HCT116 (cell line): ENCODE measurements around the gene PCDH15. TPM values are rescaled to one million over a fixed set of nuclear protein-coding genes. Genes with fewer than 3 reads are reported as not detected.

Experiments
- ATAC-seq: fragments of 200-7000 bp; cut with Tn5 transposase; 2 replicates; pipeline ENCODE4 v1.9.1; 2020; ENCODE audit warnings: mild to moderate bottlenecking, moderate library complexity
- BruUV-seq: library from RNA; stranded (reverse); fragments of 400-500 nt; replicated peaks from 2 replicates; lab custom pipeline; 2021; lab: Mats Ljungman, UMichigan
- CTCF ChIA-PET: fragments of 300-600 bp; sonication (Branson Sonifier 250); formaldehyde crosslinking; loops from one replicate; lab custom pipeline; 2021; ENCODE audit warnings: antibody characterized with exemption; lab: Charles Lee
- POLR2A ChIA-PET: fragments of 300-600, 350-600 bp; sonication (Branson Sonifier 250); formaldehyde crosslinking; loops from one replicate; lab custom pipeline; 2021; ENCODE audit warnings: antibody characterized with exemption; lab: Charles Lee
- RAD21 ChIA-PET, 2 experiments: fragments of 300-600 bp; sonication (Branson Sonifier 250); formaldehyde crosslinking; loops; one replicate each; lab custom pipeline; 2023; ENCODE audit warnings: low total read pairs in 2 of 2; ENCODE audit not compliant: uncharacterized antibody in 2 of 2, unreplicated experiment in 2 of 2, low non-redundant PET in 1 of 2; lab: Charles Lee
- DNase-seq: peaks from one replicate; pipeline ENCODE4 v3.0.0-alpha.2; 2010; ENCODE audit warnings: low read depth, low spot score
- H2AFZ ChIP-seq: fragments of 200-600 bp; shearing (Covaris generic), sonication (generic); 2 replicates; pipeline ENCODE4 v1.6.1; 2017; ENCODE audit warnings: low read depth, mixed run types, mixed read lengths, antibody characterized with exemption, low read length; ENCODE audit not compliant: poor library complexity, severe bottlenecking
- H3K27ac ChIP-seq: 2 replicates; pipeline ENCODE4 v1.5.1; 2012; ENCODE audit warnings: low read depth, low read length
- H3K27me3 ChIP-seq: fragments of 200-600 bp; sonication (generic); 2 replicates; pipeline ENCODE4 v1.6.1; 2016; ENCODE audit warnings: mixed run types, low read length, mixed read lengths; ENCODE audit not compliant: insufficient read depth
- H3K36me3 ChIP-seq, 2 experiments: fragments of 200-500 bp in 1 of 2; fragments of 200-600 bp in 1 of 2; sonication (Bioruptor generic) in 1 of 2; sonication (generic) in 1 of 2; 2 replicates each; pipeline versions ENCODE4 v1.5.1 to v1.6.1; 2014 to 2016; ENCODE audit warnings: low read length in 2 of 2, inconsistent platforms in 1 of 2, mixed read lengths in 1 of 2, mixed run types in 1 of 2; ENCODE audit not compliant: insufficient read depth in 2 of 2, control insufficient read depth in 1 of 2
- H3K4me1 ChIP-seq, 2 experiments: fragments of 200-600 bp in 1 of 2; sonication (generic) in 1 of 2; 2 replicates each; pipeline versions ENCODE4 v1.5.1 to v1.6.1; 2012 to 2017; ENCODE audit warnings: low read length in 2 of 2, inconsistent platforms in 1 of 2, mild to moderate bottlenecking in 1 of 2, mixed read lengths in 1 of 2, mixed run types in 1 of 2, moderate library complexity in 1 of 2; ENCODE audit not compliant: insufficient read depth in 2 of 2, control insufficient read depth in 1 of 2
- H3K4me2 ChIP-seq: fragments of 200-600 bp; sonication (generic); 2 replicates; pipeline ENCODE4 v1.6.1; 2017; ENCODE audit warnings: mixed run types, low read length, mixed read lengths
- H3K4me3 ChIP-seq, 2 experiments: fragments of 200-600 bp in 1 of 2; sonication (generic) in 1 of 2; replicated peaks in 1 of 2; 2 replicates each; pipeline ENCODE4 v1.5.1; 2011 to 2016; ENCODE audit warnings: low read length in 2 of 2, control low read depth in 1 of 2, low read depth in 1 of 2, mild to moderate bottlenecking in 1 of 2, mixed read lengths in 1 of 2, mixed run types in 1 of 2
- H3K79me2 ChIP-seq: fragments of 200-600 bp; sonication (generic); 2 replicates; pipeline ENCODE4 v1.6.1; 2017; ENCODE audit warnings: mild to moderate bottlenecking, mixed run types, low read length, moderate library complexity, mixed read lengths; ENCODE audit not compliant: insufficient read depth
- H3K9ac ChIP-seq: fragments of 200-600 bp; sonication (generic); 2 replicates; pipeline ENCODE4 v1.6.1; 2016; ENCODE audit warnings: low read length, mixed read lengths
- H3K9me2 ChIP-seq: fragments of 200-600 bp; sonication (generic), shearing (Covaris generic); 2 replicates; pipeline ENCODE4 v1.6.1; 2017; ENCODE audit warnings: mixed run types, mild to moderate bottlenecking, moderate library complexity; ENCODE audit not compliant: insufficient read depth
- H3K9me3 ChIP-seq, 2 experiments: fragments of 200-500 bp in 1 of 2; fragments of 200-600 bp in 1 of 2; sonication (Bioruptor generic) in 1 of 2; sonication (generic) in 1 of 2; 2 replicates each; pipeline ENCODE4 v1.6.1; 2014 to 2017; ENCODE audit warnings: low read length in 2 of 2, mixed read lengths in 2 of 2, inconsistent platforms in 1 of 2, low read depth in 1 of 2, mild to moderate bottlenecking in 1 of 2, mixed run types in 1 of 2, moderate library complexity in 1 of 2; ENCODE audit not compliant: control insufficient read depth in 1 of 2, insufficient read depth in 1 of 2
- H4K20me1 ChIP-seq: fragments of 200-600 bp; sonication (generic), shearing (Covaris generic); 2 replicates; pipeline ENCODE4 v1.6.1; 2017; ENCODE audit warnings: mixed run types, mild to moderate bottlenecking, moderate library complexity; ENCODE audit not compliant: insufficient read depth
- EGR1 ChIP-seq: IDR thresholded peaks from 2 replicates; pipeline ENCODE4 v1.6.1; 2012; ENCODE audit warnings: low read depth
- EZH2 ChIP-seq: fragments of 200-600 bp; sonication (generic); IDR thresholded peaks from 2 replicates; pipeline ENCODE4 v1.6.1; 2017; ENCODE audit warnings: antibody characterized with exemption, mixed run types
- EZH2phosphoT487 ChIP-seq: fragments of 200-600 bp; IDR thresholded peaks from 2 replicates; pipeline ENCODE4 v1.6.1; 2018; ENCODE audit warnings: antibody characterized with exemption, borderline replicate concordance
- FOSL1 ChIP-seq: IDR thresholded peaks from 2 replicates; pipeline ENCODE4 v1.6.1; 2012; ENCODE audit warnings: low read depth
- JUND ChIP-seq: IDR thresholded peaks from 2 replicates; pipeline ENCODE4 v1.6.1; 2012
- POLR2AphosphoS5 ChIP-seq: IDR thresholded peaks from 2 replicates; pipeline ENCODE4 v1.6.1; 2011; ENCODE audit warnings: mild to moderate bottlenecking, low read depth, low read length, moderate library complexity
- RAD21 ChIP-seq: IDR thresholded peaks from 2 replicates; pipeline ENCODE4 v1.6.1; 2012; ENCODE audit warnings: low read depth, mild to moderate bottlenecking
- REST ChIP-seq: IDR thresholded peaks from 2 replicates; pipeline ENCODE4 v1.6.1; 2012; ENCODE audit warnings: low read depth
- SIN3A ChIP-seq: IDR thresholded peaks from 2 replicates; pipeline ENCODE4 v1.6.1; 2012; ENCODE audit warnings: low read depth
- SP1 ChIP-seq: IDR thresholded peaks from 2 replicates; pipeline ENCODE4 v1.6.1; 2012; ENCODE audit warnings: low read depth
- SRF ChIP-seq: IDR thresholded peaks from 2 replicates; pipeline ENCODE4 v1.6.1; 2012; ENCODE audit warnings: low read depth
- ZBTB33 ChIP-seq: IDR thresholded peaks from 2 replicates; pipeline ENCODE4 v1.6.1; 2011; ENCODE audit warnings: mild to moderate bottlenecking, low read length, moderate library complexity; ENCODE audit not compliant: insufficient replicate concordance; ENCODE audit errors: extremely low read depth
- ZFX ChIP-seq: fragments of 450-650 bp; IDR thresholded peaks from 2 replicates; pipeline ENCODE4 v1.6.1; 2017
- ZNF274 ChIP-seq: fragments of 200-500 bp; sonication (Bioruptor generic); IDR thresholded peaks from 2 replicates; pipeline ENCODE4 v1.6.1; 2014; ENCODE audit warnings: mild to moderate bottlenecking, low read depth, low read length, inconsistent platforms
- intact Hi-C: fragments of 100-400 bp; cut with micrococcal nuclease; formaldehyde crosslinking; loops from 2 replicates; pipeline ENCODE4 v1.10.0; 2022
- total RNA-seq: library from RNA; stranded (reverse); gene quantifications from one replicate; pipeline ENCODE4 v1.2.1, GENCODE V29; 2021; ENCODE audit not compliant: unreplicated experiment

Gene PCDH15
- total RNA-seq, 1 experiment from 2014 or later: not detected

- Histone ChIP-seq H3K4me2 (no peak overlapping the region), H3K27me3 (no peaks in the 10 kb centered on the region), H3K9me2 (no peaks in the 10 kb centered on the region), H3K79me2 (no peaks in the 10 kb centered on the region), H3K9me3 (peaks cover 0 to 11% of the 10 kb centered on the region in 2 experiments; a peak in 2 of 4 replicates), H3K27ac (no peak overlapping the region), H3K4me1 (no peaks in the 10 kb centered on the region), H2AFZ (no peak overlapping the region), H3K9ac (no peak overlapping the region), H4K20me1 (no peaks in the 10 kb centered on the region), H3K4me3 (no peak overlapping the region), H3K36me3 (no peaks in the 10 kb centered on the region)
- BruUV-seq: no TSS peak
- RAD21 ChIA-PET: no interaction called here
- DNase-seq (no peak), ATAC-seq (no peak)
- CTCF ChIA-PET: no interaction called here
- intact Hi-C loops: no loop called here
- POLR2A ChIA-PET: no interaction called here
- TF ChIP-seq RAD21 (no peak), FOSL1 (no peak), SP1 (no peak), JUND (no peak), REST (no peak), POLR2AphosphoS5 (no peak), ZBTB33 (no peak), EZH2 (no peak), SRF (no peak), ZFX (no peak), EZH2phosphoT487 (no peak), SIN3A (no peak), EGR1 (no peak), ZNF274 (no peak)
These were observed 79.0 kb downstream of the PCDH15 start for GRCh38 chr10:54722075-54722474.
